Stimulated activated CD4-positive, alpha-beta T cell treated with anti-CD3 and anti-CD28 coated beads, Interleukin-2, amount 100 ng/mL, for 48 hours (primary cell): ENCODE data around the gene SLC25A21.
"Not testable (repeated sequence)": the region's sequence is repeated elsewhere in the genome, so short reads cannot be mapped to it uniquely, and the experiment has no call there.

Experiments
- DNase-seq, 2 donors: peaks; one replicate each; pipeline ENCODE4 v3.0.0-alpha.2; 2020

Gene SLC25A21

DNA sequence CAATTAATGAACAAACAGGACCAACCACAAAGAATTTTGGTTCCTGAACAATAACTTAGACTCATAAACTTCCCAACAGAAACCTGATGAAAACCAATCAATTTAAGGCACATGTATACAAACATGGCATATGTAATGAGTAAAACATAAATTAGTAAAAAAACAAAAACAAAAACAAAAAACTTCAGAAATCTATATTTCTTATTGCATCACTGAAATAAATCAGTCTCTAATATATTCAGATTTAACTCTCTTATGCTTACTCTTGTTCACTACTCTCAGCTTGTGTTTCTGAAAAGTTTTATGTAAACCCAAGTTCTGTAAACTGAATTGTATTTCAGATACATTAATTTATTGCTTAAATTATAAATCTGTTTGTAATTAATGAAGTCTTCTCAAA lies 233.7 kb downstream of the SLC25A21 start:
- DNase-seq, result no peak

DNA sequence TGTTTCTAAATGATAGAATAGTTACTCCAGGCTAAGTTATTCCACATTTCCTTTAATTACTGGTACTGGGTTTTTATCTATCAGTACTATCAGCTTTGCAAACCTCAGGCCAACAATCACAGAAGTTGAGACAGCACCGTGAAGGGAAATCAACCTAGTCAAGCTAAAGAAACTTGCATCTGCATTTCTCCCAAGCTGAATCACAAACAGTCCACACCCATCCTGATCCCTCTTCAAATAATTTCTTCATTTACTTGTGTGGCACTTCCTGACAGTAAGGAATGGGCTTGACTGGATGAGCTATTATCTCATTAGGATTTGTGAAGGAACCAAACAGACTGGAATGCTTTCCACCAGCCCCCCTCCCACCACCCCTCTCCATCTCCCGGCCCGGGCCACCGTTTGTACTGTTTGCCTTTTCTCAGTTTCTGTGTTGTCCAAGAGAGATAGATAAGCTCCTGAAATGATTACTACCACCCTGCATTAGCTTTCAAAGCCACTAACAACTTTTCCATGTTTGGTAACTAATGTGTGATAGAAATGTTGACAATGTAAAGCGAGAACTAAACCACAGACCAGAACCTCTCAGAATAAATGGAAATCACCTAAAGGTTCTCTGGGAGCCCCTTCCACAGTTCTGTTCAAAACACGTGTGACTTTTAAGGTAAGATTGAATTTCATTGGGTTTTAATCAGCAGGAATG lies 236.3 kb downstream of the SLC25A21 start:
- no peak for DNase-seq

DNA sequence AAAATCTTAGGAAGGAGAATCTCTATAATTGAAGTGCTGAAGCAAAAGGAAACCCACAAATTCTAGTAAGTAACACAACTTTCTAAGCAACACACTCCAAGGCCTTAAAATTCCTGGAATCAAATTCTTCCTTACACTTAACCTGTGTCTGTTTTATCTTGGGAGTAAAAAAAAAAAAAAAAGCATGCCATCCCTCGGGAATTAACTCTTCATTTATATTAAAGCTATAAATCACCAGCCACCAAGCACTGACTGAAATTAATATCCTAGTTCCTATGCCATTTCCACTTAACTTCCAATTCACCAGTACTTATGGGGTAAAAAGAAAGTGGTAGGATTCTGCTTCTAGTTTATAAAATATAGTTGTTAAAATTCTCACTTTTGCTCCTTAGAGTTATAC lies 238.1 kb downstream of the SLC25A21 start:
- no peak for DNase-seq

DNA sequence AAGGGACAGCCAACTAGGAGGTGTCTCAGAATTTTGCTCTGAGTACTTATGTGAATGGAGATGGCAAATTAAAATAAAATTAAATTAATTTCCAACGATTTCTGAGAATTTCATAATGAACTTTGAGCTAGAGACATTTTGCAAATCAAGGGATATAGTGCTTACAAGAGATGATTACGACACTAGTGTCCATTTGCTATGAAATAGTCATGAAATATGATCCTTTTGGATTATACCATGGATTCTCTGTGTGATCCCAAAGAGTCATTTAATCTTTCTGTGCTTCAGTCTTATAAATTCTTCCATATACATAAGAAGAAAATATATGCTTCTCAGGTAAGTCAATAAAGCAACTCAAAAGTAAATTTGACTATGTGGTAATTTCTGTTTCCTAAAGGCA lies 240.6 kb downstream of the SLC25A21 start:
- DNase-seq, result no peak

DNA sequence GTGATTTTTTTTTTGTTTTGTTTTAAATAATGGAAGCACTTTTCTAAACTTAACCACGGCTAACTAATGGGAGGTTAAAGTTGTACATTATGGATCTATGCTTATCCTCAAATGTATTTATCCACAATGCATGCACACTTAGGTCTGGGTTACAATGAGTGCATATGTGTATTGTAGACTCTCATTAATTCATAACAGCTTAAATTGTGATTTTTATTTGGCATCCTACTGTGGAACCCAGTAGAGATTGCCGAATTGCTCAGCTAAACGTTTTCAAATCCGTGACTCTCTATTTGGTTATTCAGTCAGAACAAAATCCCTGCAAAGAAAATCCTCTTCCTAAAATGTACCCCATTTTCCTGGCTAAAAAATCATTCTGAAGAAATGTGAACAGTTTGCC lies 244.0 kb downstream of the SLC25A21 start:
- DNase-seq, result no peak

DNA sequence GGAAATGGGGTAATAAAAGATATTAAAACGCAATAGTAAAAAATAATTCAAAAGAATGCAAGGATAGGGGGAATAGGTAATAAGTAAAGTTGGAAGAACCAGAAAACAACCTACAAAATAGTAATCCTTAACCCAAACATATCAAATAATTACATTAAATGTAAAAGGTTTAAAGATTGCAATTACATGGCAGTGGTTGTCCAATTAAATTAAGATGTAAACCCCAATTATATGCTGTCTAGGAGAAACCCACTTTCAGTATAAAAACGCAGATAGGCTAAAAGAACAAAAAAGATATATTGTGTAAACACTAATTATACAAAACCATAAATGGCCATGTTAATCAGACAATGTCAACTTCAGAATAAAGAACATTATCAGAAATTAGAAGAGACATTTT lies 247.3 kb downstream of the SLC25A21 start:
- no peak for DNase-seq

DNA sequence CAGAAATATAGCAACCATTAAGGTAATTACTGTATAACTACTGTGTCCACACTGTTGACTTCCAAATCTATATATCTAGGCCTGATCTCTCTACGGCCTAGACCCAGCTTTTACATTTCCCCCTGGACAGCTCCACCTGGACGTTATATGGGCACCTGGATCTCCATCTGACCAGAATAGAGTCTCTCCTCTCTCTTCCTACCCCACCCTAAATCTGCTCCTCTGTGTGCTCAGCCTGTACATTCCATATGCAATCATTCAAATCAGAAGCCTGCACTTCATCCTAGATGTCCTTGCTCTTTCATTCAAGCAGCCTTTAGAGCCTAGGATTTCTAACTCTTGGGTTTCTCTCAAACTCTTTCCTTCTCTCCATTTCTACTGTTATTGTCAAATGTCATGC lies 255.7 kb downstream of the SLC25A21 start:
- DNase-seq, result no peak

DNA sequence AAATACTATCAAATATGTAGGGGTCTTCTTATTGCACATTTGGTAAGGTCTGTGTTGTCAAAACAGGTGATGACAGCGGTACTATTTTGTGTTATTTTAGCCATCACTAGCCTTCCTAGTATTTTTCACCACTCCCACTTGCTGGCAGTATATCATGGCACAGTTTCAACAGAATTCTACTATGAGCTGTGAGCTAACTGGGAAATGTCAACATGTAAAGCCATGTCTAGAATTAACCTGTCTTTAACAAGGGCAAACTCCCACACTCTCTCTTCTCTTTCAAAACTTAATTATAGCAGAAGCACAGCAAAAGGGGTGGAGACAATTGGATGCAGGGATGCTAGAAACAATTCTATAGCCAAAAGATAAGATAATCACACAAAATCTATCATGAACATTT lies 257.3 kb downstream of the SLC25A21 start:
- DNase-seq, result no peak

DNA sequence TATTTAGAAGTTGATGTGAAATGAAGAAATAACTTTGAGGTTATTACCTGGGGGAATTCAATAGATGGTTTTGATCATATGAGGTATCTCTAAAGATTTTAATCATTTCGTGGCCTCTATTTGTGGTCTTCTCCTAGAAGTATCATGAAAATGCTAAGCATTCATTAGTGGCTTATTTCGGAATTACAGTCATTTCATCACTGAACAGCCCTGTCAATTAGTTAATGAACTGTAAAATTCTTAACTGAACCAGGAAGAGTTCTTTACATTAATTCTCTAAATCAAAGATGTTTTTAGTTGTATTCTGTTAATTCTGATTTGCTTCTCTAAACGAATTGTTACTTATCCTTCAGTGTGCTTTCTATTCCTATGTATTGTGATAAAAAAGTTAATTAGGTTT lies 261.8 kb downstream of the SLC25A21 start:
- DNase-seq, result no peak

DNA sequence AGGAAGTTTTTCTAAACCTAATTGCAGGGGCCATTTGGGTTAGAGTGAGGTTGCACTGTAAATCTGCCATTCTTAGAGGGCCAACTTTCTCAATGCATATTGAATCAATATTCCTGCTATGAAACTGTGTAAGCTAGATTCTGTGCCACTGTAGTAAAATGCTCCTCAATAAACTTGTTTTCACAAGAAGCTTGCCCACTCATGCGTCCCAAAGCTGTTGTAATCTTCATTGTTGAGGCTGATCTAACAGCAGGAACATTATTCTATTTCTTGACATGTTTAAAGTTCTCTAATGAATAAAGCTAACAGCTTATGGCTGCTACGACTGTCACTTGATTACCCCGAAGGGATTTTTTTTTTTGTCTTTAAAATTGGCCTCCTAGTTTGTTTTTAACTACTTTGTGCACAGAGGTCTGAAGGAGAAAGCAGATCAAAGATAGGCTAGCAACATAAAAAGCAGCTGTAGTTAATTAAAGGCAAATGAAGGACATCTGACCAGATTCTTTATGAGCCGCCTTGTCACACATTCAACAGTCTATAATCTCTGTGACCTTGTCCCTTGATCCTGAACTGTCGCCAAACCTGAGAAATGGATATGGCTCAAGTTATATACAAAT lies 267.0 kb downstream of the SLC25A21 start:
- DNase-seq, result no peak

DNA sequence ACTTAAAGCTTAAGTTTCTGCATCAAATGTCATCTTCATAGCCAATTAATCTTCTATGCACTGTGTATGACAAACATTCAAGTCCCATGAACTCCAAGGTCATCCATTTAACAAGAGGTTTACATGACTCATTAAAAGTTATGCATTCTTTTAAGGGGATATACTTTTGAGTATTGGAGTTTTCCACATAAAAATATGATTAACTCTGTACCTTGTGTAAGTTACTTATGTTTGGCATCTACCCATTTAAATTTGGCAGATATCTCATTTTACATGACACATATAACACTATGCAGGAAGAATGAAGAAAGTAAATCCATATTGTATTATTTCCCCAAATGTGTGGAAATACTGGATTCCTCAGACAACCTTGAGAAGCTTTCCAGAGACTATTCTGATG lies 270.5 kb downstream of the SLC25A21 start:
- DNase-seq, result no peak

DNA sequence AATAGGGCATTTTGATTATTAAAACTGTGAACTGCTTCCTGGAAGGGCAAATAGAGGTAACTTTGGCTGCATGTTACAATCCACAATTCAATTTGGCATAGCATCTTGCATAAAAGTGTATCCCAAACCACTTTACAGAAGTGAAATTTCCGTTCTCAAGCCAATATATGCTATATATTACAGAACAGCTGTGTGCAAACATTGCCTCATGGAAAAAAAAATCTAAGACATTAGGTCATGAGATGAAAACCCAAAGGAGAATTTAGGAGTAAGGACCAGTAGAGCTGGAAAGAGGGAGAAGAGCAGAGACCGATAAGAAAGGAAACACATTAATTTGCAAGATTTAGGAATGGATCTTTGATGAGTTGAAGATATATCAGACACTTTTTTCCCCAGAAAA lies 271.6 kb downstream of the SLC25A21 start:
- DNase-seq, result no peak

DNA sequence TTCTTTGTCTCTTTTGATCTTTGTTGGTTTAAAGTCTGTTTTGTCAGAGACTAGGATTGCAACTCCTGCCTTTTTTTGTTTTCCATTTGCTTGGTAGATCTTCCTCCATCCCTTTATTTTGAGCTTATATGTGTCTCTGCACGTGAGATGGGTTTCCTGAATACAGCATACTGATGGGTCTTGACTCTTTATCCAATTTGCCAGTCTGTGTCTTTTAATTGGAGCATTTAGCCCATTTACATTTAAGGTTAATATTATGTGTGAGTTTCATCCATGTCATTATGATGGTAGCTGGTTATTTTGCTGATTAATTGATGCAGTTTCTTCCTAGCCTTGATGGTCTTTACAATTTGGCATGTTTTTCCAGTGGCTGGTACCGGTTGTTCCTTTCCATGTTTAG lies 276.1 kb downstream of the SLC25A21 start:
- not testable (repeated sequence) for DNase-seq

DNA sequence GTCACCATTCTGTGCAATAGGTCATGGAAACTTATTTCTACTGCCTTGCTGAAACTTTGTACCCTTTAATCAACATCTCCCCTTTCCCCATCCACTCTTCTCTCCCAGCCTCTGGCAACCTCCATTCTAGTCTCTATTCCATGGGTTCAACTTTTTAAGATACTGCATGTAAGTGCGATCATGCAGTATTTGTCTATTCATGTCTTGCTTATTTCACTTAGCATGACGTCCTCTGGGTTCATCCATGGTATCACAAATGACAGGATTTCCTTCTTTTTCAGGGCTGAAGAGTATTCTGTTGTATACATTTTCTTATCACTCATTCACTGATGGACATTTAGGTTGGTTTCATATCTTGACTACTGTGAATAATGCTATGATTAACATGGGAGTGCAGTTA lies 288.4 kb downstream of the SLC25A21 start:
- DNase-seq, result no peak

DNA sequence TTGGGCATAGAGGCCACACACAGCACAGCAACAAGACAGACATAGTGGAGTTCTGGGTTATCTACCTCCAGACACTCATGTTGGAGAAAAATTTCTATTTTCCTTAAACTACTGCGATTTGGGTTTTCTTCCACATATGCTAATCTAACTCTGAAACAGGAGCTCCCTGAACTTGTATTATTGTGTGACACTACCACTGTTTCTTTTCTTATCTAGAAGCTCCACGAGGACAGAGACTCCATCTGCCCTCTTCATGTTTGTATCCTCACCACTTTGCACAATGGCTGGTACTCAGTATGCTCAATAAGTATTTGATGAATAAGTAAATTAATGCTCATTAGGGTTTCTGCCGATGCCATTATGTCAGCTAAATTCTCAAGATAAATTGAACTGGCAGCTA lies 292.1 kb downstream of the SLC25A21 start:
- DNase-seq, result no peak

DNA sequence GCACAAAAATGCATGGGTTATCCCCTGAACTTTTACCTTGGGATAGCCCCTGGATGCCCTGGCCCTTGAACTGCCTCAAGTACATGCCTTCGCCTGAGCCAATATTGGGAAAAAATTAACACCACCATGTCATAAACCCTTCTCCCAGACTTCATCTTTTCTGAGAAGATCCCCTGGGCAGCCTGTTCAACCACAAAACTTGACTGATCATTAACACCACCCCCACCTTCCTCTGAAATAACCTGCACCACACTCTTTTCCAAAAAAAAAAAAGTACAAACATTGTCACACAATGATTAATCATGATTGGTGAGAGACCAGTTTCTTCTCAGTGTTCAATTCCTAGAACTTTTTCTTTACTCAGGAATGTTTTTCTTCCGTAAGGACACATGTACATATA lies 292.8 kb downstream of the SLC25A21 start:
- no peak for DNase-seq

DNA sequence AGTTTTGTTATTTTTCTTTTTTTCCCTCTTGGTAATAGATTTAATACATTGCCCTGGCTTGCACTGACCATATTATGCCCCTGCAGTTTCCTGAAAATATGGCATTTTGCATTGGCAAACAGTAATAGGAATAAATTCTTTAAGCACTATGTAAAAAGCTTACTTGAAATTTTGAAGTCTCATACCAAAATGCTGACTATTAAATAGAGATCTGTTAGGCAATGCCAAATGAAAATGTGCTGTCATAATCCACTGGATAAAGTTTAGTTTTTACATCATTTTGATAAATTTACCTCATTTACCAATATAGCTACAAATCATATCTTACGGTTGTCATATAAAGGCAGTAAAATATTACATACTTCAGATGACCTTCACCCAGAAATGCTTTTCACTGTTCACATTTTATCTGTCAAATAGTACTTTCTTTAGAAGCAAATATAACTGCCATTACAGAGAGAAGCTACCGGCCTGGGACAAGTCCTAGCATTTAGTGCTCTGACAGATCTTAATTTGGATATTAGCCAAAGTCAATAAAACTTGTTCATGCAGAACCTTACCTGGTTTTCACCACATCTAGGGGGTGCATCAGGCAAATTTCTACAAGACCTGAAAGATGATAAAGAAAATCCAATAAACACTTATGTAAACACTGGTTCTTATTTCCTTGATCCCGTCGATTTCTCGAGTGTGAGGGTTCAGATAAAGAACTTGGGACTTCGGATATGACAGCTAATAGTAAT lies 297.8 kb downstream of the SLC25A21 start:
- DNase-seq, result no peak

DNA sequence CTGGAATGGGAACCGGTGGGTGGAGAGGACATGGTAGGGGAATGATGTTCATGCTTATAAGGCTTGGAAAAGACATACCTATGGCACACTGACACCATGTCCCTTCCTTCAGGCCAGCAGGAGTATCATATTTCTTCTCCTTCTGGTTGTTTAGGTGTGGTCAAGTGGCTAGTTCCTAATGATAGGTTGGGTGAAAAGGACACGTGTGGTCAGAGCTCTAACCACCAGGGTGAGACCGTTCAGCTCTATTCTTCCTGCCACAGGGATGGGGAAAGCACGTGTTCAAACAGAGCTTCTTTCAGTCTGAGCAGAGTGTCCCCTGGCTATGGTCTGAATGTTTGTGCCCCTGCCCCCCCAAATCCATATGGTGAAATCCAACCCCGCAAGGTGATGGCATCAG lies 301.6 kb downstream of the SLC25A21 start:
- no peak for DNase-seq

DNA sequence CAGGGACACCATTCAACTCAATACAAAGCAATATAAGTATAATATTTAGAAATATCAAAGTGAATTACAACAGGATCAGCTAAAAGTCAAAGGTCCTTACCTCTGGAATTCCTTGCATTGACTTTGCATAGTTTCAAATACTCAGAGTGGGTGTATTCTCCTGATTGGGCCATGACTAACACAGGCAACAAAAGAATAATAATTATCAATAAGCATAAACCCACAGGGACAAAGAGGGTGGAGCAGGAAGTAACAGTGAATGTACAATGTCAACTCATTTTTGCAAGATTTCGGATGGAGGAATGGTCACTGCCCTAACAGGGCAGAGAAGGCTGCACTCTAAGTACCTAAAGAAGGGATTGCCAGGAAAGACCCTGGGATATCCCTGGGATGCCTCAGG lies 303.3 kb downstream of the SLC25A21 start:
- DNase-seq, result no peak

DNA sequence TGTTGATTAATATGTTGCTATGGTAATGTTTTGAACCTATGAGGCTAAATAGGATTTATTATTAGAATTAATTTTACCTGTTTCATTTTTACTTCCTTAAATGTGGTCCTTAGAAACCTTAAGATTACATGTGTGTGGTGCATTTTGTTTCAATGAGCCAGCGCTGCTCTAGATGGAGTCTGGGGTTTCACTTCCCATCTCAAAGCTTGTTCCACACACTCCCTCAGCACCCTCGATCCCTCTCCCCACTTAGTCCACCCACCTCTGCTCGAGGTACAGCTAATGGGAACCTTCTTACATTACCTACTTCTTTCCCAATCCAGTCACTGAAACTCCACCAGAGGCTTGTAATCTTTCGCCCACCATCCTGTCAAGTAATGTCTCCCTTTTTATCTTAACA lies 305.5 kb downstream of the SLC25A21 start:
- DNase-seq, result no peak

DNA sequence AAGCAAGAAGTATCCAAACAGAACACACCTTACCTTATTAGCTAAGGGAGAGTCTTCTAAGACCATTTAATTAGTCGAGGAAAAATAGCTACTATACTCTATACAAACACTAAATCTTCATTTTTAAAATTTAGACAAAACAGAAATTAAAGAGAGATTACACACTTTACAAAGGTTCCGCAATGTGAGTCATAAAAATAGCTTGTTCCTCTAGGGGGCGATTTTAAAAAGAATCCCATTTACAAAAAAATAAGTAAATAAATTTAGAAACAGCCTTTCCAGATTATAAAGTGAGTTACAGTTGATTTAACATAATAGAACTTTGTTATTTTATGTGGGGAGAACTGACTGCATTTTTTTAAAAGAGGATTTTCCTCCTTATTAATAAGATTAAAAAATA lies 309.1 kb downstream of the SLC25A21 start:
- no peak for DNase-seq

DNA sequence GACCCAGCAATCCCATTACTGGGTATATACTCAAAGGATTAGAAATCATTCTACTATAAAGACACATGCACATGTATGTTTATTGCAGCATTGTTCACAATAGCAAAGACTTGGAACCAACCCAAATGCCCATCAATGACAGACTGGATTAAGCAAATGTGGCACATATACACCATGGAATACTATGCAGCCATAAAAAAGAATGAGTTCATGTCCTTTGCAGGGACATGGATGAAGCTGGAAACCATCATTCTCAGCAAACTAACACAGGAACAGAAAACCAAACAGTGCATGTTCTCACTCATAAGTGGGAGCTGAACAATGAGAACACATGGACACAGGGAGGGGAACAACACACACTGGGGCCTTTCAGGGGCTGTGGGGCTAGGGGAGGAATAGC lies 310.2 kb downstream of the SLC25A21 start:
- DNase-seq, result not testable (repeated sequence)

DNA sequence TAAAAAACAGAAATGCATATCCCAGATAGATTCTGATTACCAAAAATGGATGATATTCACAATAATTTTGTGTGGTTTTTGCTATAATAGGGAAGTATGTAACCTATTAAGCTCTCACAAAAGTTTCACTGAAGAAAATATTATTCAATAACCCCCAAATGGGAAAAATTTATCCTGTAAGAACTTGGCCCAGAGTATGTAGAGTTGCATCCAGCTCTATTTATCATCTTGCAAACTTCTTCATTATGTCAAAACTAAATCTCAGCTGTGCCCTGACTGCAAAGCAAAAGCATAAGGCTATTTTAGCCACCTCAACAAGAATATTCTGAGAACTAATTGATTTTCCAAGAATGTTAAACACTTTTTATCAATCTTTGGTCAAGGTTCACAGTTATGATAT lies 311.6 kb downstream of the SLC25A21 start:
- DNase-seq, result no peak

DNA sequence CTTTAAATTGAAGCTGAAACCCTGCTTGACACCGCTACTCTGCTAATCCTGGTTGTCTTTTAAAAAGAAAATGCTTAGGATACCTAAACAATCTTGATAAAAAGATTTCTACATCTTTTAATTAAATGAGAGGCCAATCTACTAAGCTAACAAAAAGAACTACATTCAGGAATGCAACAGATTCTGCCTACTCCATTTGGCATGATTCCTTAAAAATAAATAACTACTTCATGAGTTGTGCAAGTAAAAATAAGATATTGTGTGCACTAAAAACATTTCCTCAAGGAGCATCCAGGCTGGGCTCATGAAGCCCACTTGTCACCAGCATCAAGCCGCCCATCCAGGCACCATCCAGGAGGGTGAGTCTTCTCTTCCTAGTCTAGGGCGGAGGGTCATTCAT lies 313.3 kb downstream of the SLC25A21 start:
- no peak for DNase-seq
